H1 (cell line): ENCODE data around the gene TMEM86B. TPM values are rescaled to one million over a fixed set of nuclear protein-coding genes. Genes with fewer than 3 reads are reported as not detected.

Experiments used
- SIX5 ChIP-seq: IDR thresholded peaks from 2 replicates; pipeline ENCODE4 v1.6.1; 2011; ENCODE audit warnings: mild to moderate bottlenecking, low read depth, low read length
- polyA plus RNA-seq, 7 experiments: library from polyadenylated mRNA; depleted of rRNA in 3 of 7; stranded (reverse) in 5 of 7; unstranded in 2 of 7; fragments of >200 nt in 5 of 7; fragments of 200-250 nt in 2 of 7; gene quantifications; 1 replicate in 5 of 7; 2 replicates in 1 of 7; 4 replicates in 1 of 7; pipeline versions ENCODE4 v1.2.1 to v1.2.3, GENCODE V29; 2011 to 2013; ENCODE audit warnings: missing spikeins in 2 of 7, mixed read lengths in 2 of 7
- total RNA-seq: library from RNA; stranded (reverse); fragmentation: NEBNext Ultra II Directional; extraction: Animal tissue kit (Norgen Biotek cat#: 25700); gene quantifications from 2 replicates; pipeline ENCODE4 v1.2.1, GENCODE V29; 2021

Gene TMEM86B
- total and polyA plus RNA-seq, 2 of the 8 experiments (the other 6 are each of a cell fraction or from before 2014, with no cell fraction given), result 2.0 to 2.9 TPM

GRCh38 chr19:55265723-55266386 is 37.3 kb upstream of the TMEM86B start (continued):
- TF ChIP-seq SIX5, result no peak
